T1000 (cell line): Measurements from ENCODE around the gene UBA3.

Source experiments
- DNase-seq: peaks from one replicate; lab custom pipeline; 2025; ENCODE audit warnings: mixed read lengths; lab: John Stamatoyannopoulos, UW

Gene UBA3

GRCh38 chr3:69097407-69098086, 17.4 kb upstream of the UBA3 start:
- no peak for DNase-seq

GRCh38 chr3:69096299-69096698, 16.1 kb upstream of the UBA3 start:
- no peak for DNase-seq

- DNase-seq, result no peak
Measured at GRCh38 chr3:69095636-69096035, 15.5 kb upstream of the UBA3 start.

GRCh38 chr3:69094467-69095205, 14.5 kb upstream of the UBA3 start:
- no peak for DNase-seq

GRCh38 chr3:69092030-69092516, 11.9 kb upstream of the UBA3 start:
- DNase-seq, result no peak

- DNase-seq, result no peak
Measured at GRCh38 chr3:69091389-69092029, 11.3 kb upstream of the UBA3 start.

- DNase-seq, result no peak
Measured at GRCh38 chr3:69090021-69090420, 9.9 kb upstream of the UBA3 start.

GRCh38 chr3:69088063-69088462, 7.9 kb upstream of the UBA3 start:
- DNase-seq, result no peak

- no peak for DNase-seq
Measured at GRCh38 chr3:69087030-69087791, 7.0 kb upstream of the UBA3 start.

GRCh38 chr3:69085833-69086722, 5.9 kb upstream of the UBA3 start:
- peak; percentile 67 for DNase-seq

GRCh38 chr3:69085168-69085832, 5.1 kb upstream of the UBA3 start:
- no peak for DNase-seq

- DNase-seq, result peak; percentile 87
Measured at GRCh38 chr3:69084326-69085167, 4.4 kb upstream of the UBA3 start, which contains the start of gene ARL6IP5. TSS of gene ARL6IP5 (plus strand) at chr3:69084937. CDS start at chr3:69085048, 111 bp downstream.

- DNase-seq, result no peak
Measured at GRCh38 chr3:69082805-69083204, 2.6 kb upstream of the UBA3 start.

GRCh38 chr3:69082361-69082760, 2.2 kb upstream of the UBA3 start:
- no peak for DNase-seq

- no peak for DNase-seq
Measured at GRCh38 chr3:69081583-69082262, 1.6 kb upstream of the UBA3 start.

GRCh38 chr3:69079269-69080159, 651 bp downstream of the UBA3 start:
- no peak for DNase-seq

- DNase-seq, result no peak
Measured at GRCh38 chr3:69072928-69073327, 7.2 kb downstream of the UBA3 start.

- no peak for DNase-seq
Measured at GRCh38 chr3:69066121-69066520, 14.0 kb downstream of the UBA3 start.
